SK-N-SH (cell line): ENCODE measurements around the gene SIRPD. TPM values are rescaled to one million over a fixed set of nuclear protein-coding genes. Genes with fewer than 3 reads are reported as not detected.
A peak's percentile ranks its signal among the peaks of the same experiment; 100 is the strongest.

Source experiments
- CTCF ChIA-PET: fragments of 300-600, 350-600 bp; formaldehyde crosslinking; extraction: SDS; loops from one replicate; lab custom pipeline; 2021; lab: Yijun Ruan, JAX
- POLR2A ChIA-PET: fragments of 350-600 bp; sonication (Branson Sonifier 250); formaldehyde crosslinking; extraction: SDS; loops from one replicate; lab custom pipeline; 2020; ENCODE audit warnings: antibody characterized with exemption, inconsistent platforms; lab: Yijun Ruan, JAX
- DNase-seq: peaks from one replicate; pipeline ENCODE4 v3.0.0; 2012
- H2AFZ ChIP-seq: fragments of 200-600 bp; sonication (generic); 2 replicates; pipeline ENCODE4 v1.8.1; 2016; ENCODE audit warnings: antibody characterized with exemption, mild to moderate bottlenecking, low read depth
- H3F3A ChIP-seq: fragments of 200-600 bp; sonication (generic); replicated peaks from 2 replicates; pipeline ENCODE3; 2016; ENCODE audit warnings: antibody characterized with exemption, mild to moderate bottlenecking; ENCODE audit not compliant: insufficient read depth
- H3K27ac ChIP-seq, 2 experiments: fragments of 200-500 bp in 1 of 2; fragments of 200-600 bp in 1 of 2; sonication (Bioruptor generic) in 1 of 2; sonication (generic), shearing (Covaris generic) in 1 of 2; 2 replicates each; pipeline versions ENCODE4 v1.5.1 to v1.6.1; 2014 to 2016; ENCODE audit warnings: low read depth in 2 of 2, inconsistent platforms in 1 of 2, low read length in 1 of 2, mild to moderate bottlenecking in 1 of 2, mixed read lengths in 1 of 2
- H3K27me3 ChIP-seq: fragments of 200-600 bp; sonication (generic), shearing (Covaris generic); 2 replicates; pipeline ENCODE4 v1.6.1; 2016; ENCODE audit warnings: mixed run types; ENCODE audit not compliant: insufficient read depth
- H3K36me3 ChIP-seq, 2 experiments: fragments of 200-500 bp in 1 of 2; fragments of 200-600 bp in 1 of 2; sonication (Bioruptor generic) in 1 of 2; sonication (generic) in 1 of 2; replicated peaks in 1 of 2; 2 replicates each; pipeline versions ENCODE3 to v1.5.1; 2014 to 2016; ENCODE audit warnings: low read length in 1 of 2, mild to moderate bottlenecking in 1 of 2; ENCODE audit not compliant: insufficient read depth in 2 of 2, control insufficient read depth in 1 of 2
- H3K4me1 ChIP-seq, 2 experiments: fragments of 200-500 bp in 1 of 2; fragments of 200-600 bp in 1 of 2; sonication (Bioruptor generic) in 1 of 2; sonication (generic), shearing (Covaris generic) in 1 of 2; 2 replicates each; pipeline versions ENCODE4 v1.5.1 to v1.6.1; 2014 to 2016; ENCODE audit warnings: low read depth in 1 of 2, low read length in 1 of 2, mixed run types in 1 of 2; ENCODE audit not compliant: insufficient read depth in 2 of 2, control insufficient read depth in 1 of 2
- H3K4me2 ChIP-seq: fragments of 200-600 bp; sonication (generic), shearing (Covaris generic); 2 replicates; pipeline ENCODE4 v1.6.1; 2017; ENCODE audit warnings: mixed run types
- H3K4me3 ChIP-seq, 2 experiments: fragments of 200-500 bp in 1 of 2; fragments of 200-600 bp in 1 of 2; sonication (Bioruptor generic) in 1 of 2; sonication (generic), shearing (Covaris generic) in 1 of 2; 2 replicates each; pipeline versions ENCODE4 v1.5.1 to v1.8.1; 2014 to 2016; ENCODE audit warnings: low read depth in 2 of 2, inconsistent platforms in 1 of 2, low read length in 1 of 2, mild to moderate bottlenecking in 1 of 2, mixed read lengths in 1 of 2, moderate library complexity in 1 of 2
- H3K79me2 ChIP-seq: fragments of 200-600 bp; sonication (generic); 2 replicates; pipeline ENCODE4 v1.8.1; 2017; ENCODE audit warnings: mild to moderate bottlenecking; ENCODE audit not compliant: insufficient read depth
- H3K9ac ChIP-seq: fragments of 200-600 bp; sonication (generic); 2 replicates; pipeline ENCODE4 v1.6.1; 2017; ENCODE audit warnings: mixed run types
- H3K9me2 ChIP-seq: fragments of 200-600 bp; sonication (generic); 2 replicates; pipeline ENCODE4 v1.6.1; 2017; ENCODE audit warnings: mixed run types
- H3K9me3 ChIP-seq: fragments of 200-600 bp; sonication (generic); 2 replicates; pipeline ENCODE4 v1.6.1; 2017; ENCODE audit warnings: mixed run types, mild to moderate bottlenecking, moderate library complexity
- H4K20me1 ChIP-seq: fragments of 200-600 bp; sonication (generic); 2 replicates; pipeline ENCODE4 v1.6.1; 2017; ENCODE audit warnings: mild to moderate bottlenecking, mixed run types; ENCODE audit not compliant: insufficient read depth
- CHD2 ChIP-seq: fragments of 150-350 bp; IDR thresholded peaks from 2 replicates; pipeline ENCODE4 v1.6.1; 2018; ENCODE audit warnings: low read length; ENCODE audit not compliant: partially characterized antibody
- ELF1 ChIP-seq: IDR thresholded peaks from 2 replicates; pipeline ENCODE4 v1.4.0; 2012
- EP300 ChIP-seq, 2 experiments: IDR thresholded peaks; 2 replicates each; pipeline versions ENCODE4 v1.4.0 to v1.6.1; 2012; ENCODE audit warnings: borderline replicate concordance in 1 of 2, low read depth in 1 of 2, low read length in 1 of 2
- EZH2phosphoT487 ChIP-seq: fragments of 200-600 bp; sonication (generic); IDR thresholded peaks from 2 replicates; pipeline ENCODE4 v1.6.1; 2017; ENCODE audit warnings: low read depth, mixed run types, mild to moderate bottlenecking, antibody characterized with exemption, moderate library complexity, borderline replicate concordance
- FOSL2 ChIP-seq: IDR thresholded peaks from 2 replicates; pipeline ENCODE4 v1.4.0; 2012; ENCODE audit warnings: low read depth, mild to moderate bottlenecking, moderate library complexity, borderline replicate concordance
- FOXJ3 ChIP-seq: sonication (generic); formaldehyde crosslinking; IDR thresholded peaks from 2 replicates; pipeline ENCODE4 v1.5.1; 2020; ENCODE audit warnings: mild to moderate bottlenecking, missing genetic modification reagents
- GABPA ChIP-seq: IDR thresholded peaks from 2 replicates; pipeline ENCODE4 v1.4.0; 2012; ENCODE audit warnings: low read depth, mild to moderate bottlenecking
- GATA2 ChIP-seq: sonication (generic); formaldehyde crosslinking; IDR thresholded peaks from 2 replicates; pipeline ENCODE4 v1.5.0; 2020; ENCODE audit warnings: mild to moderate bottlenecking, missing genetic modification reagents
- JUND ChIP-seq: IDR thresholded peaks from 2 replicates; pipeline ENCODE4 v1.4.0; 2012
- MAX ChIP-seq: IDR thresholded peaks from 2 replicates; pipeline ENCODE4 v1.4.0; 2012; ENCODE audit warnings: low read depth
- MEF2A ChIP-seq: IDR thresholded peaks from 2 replicates; pipeline ENCODE4 v1.4.0; 2012; ENCODE audit warnings: low read depth, borderline replicate concordance
- NFIC ChIP-seq: IDR thresholded peaks from 2 replicates; pipeline ENCODE4 v1.4.0; 2012; ENCODE audit warnings: borderline replicate concordance
- PBX3 ChIP-seq: IDR thresholded peaks from 2 replicates; pipeline ENCODE4; 2012
- REST ChIP-seq: IDR thresholded peaks from 2 replicates; pipeline ENCODE4 v1.6.1; 2012; ENCODE audit warnings: mild to moderate bottlenecking, low read depth, low read length, moderate library complexity
- RFX5 ChIP-seq: IDR thresholded peaks from 2 replicates; pipeline ENCODE4 v1.6.1; 2012; ENCODE audit warnings: mild to moderate bottlenecking, improper control_type of control experiment, low read length
- RXRA ChIP-seq: IDR thresholded peaks from 2 replicates; pipeline ENCODE4 v1.4.0; 2012; ENCODE audit warnings: low read depth, mild to moderate bottlenecking, borderline replicate concordance
- TAF1 ChIP-seq: IDR thresholded peaks from 2 replicates; pipeline ENCODE4 v1.6.1; 2012; ENCODE audit warnings: low read depth, mild to moderate bottlenecking, low read length, moderate library complexity, borderline replicate concordance
- TCF12 ChIP-seq: IDR thresholded peaks from 2 replicates; pipeline ENCODE4 v1.4.0; 2012
- USF1 ChIP-seq: IDR thresholded peaks from 2 replicates; pipeline ENCODE4 v1.4.0; 2012; ENCODE audit warnings: low read depth, borderline replicate concordance
- YY1 ChIP-seq: IDR thresholded peaks from 2 replicates; pipeline ENCODE4 v1.4.0; 2012; ENCODE audit warnings: low read depth, mild to moderate bottlenecking
- WGBS: methylation state at CpG from one replicate; pipeline ENCODE4 v1.1.6; 2017; ENCODE audit warnings: low lambda C conversion rate; 5-methylcytosine and 5-hydroxymethylcytosine counted together
- polyA plus RNA-seq, 3 experiments: library from polyadenylated mRNA; depleted of rRNA; stranded (reverse); fragments of >200 nt; gene quantifications; 2 replicates each; pipeline ENCODE4 v1.2.3, GENCODE V29; 2012

The SIRPD gene
- polyA plus RNA-seq, 1 of the 3 experiments (the other 2 are of a cell fraction): not detected

- no peak overlapping the region for H3K9ac ChIP-seq
- H2AFZ ChIP-seq: no peak overlapping the region
- CTCF ChIA-PET: interaction anchor here (0.6 kb wide), 1 partner anchor 53 kb away, joined by 3 read pairs; no protein-coding TSS in a partner anchor
- H3K4me2 ChIP-seq: no peak overlapping the region
- peaks cover 22% of the 10 kb centered on the region; the same call in 1 of the 2 replicates for H3K27me3 ChIP-seq
- no peak for DNase-seq
- no peaks in the 10 kb centered on the region for H3K9me3 ChIP-seq
- H3K27ac ChIP-seq: no peak overlapping the region
- WGBS: 29% methylated on average over 3 of the region's 3 CpGs
- H4K20me1 ChIP-seq: no peaks in the 10 kb centered on the region
- POLR2A ChIA-PET: no interaction called here
- H3K79me2 ChIP-seq: no peaks in the 10 kb centered on the region
- no peaks in the 10 kb centered on the region for H3K36me3 ChIP-seq
- no peak overlapping the region for H3K4me3 ChIP-seq
- H3K4me1 ChIP-seq: no peaks in the 10 kb centered on the region; a peak in 1 of 4 replicates
- no peaks in the 10 kb centered on the region for H3K9me2 ChIP-seq
- TF ChIP-seq RXRA: no peak
- TF ChIP-seq REST: 0 out of 2 replicates have a peak, but pooled peaks have one; percentile 53
- no peak for TF ChIP-seq TAF1
- H3F3A ChIP-seq: no peaks in the 10 kb centered on the region
These were observed 60.6 kb downstream of the SIRPD start for GRCh38 chr20:1496930-1497329.

GRCh38 chr20:1494436-1494835 lies 63.1 kb downstream of the SIRPD start:
- Histone ChIP-seq H3K9me2 (no peaks in the 10 kb centered on the region), H3K36me3 (no peaks in the 10 kb centered on the region), H3K4me1 (no peaks in the 10 kb centered on the region; a peak in 1 of 4 replicates), H3K79me2 (no peaks in the 10 kb centered on the region), H2AFZ (no peak overlapping the region), H3K27ac (no peak overlapping the region), H3K9ac (no peak overlapping the region), H4K20me1 (no peaks in the 10 kb centered on the region), H3K9me3 (no peaks in the 10 kb centered on the region), H3F3A (no peaks in the 10 kb centered on the region), H3K27me3 (peaks cover 39% of the 10 kb centered on the region), H3K4me3 (no peak overlapping the region), H3K4me2 (no peak overlapping the region)
- ChIA-PET POLR2A (no interaction called here), CTCF (interaction anchor here (1.4 to 1.5 kb wide), 2 partner anchors 9 to 57 kb away, joined by 4 read pairs; no protein-coding TSS in a partner anchor)
- WGBS: 14% methylated on average over 3 of the region's 3 CpGs
- TF ChIP-seq GATA2 (no peak), EP300 (IDR thresholded peaks at IDR 0.05; ENCODE audit: borderline replicate concordance in 1 of 2, low read depth in 1 of 2, low read length in 1 of 2) (no peak), JUND (no peak), GABPA (no peak), CHD2 (no peak), REST (no peak), PBX3 (no peak), ELF1 (no peak), FOSL2 (no peak), RFX5 (no peak), YY1 (no peak), USF1 (no peak), TCF12 (no peak), MEF2A (no peak), FOXJ3 (CRISPR knock-in tag) (no peak), NFIC (no peak), EZH2phosphoT487 (no peak), MAX (no peak)
- DNase-seq: no peak
